Measurements from ENCODE around the gene CEP70.
"Not testable (repeated sequence)": the region's sequence is repeated elsewhere in the genome, so short reads cannot be mapped to it uniquely, and the experiment has no call there.

Gene CEP70

DNA sequence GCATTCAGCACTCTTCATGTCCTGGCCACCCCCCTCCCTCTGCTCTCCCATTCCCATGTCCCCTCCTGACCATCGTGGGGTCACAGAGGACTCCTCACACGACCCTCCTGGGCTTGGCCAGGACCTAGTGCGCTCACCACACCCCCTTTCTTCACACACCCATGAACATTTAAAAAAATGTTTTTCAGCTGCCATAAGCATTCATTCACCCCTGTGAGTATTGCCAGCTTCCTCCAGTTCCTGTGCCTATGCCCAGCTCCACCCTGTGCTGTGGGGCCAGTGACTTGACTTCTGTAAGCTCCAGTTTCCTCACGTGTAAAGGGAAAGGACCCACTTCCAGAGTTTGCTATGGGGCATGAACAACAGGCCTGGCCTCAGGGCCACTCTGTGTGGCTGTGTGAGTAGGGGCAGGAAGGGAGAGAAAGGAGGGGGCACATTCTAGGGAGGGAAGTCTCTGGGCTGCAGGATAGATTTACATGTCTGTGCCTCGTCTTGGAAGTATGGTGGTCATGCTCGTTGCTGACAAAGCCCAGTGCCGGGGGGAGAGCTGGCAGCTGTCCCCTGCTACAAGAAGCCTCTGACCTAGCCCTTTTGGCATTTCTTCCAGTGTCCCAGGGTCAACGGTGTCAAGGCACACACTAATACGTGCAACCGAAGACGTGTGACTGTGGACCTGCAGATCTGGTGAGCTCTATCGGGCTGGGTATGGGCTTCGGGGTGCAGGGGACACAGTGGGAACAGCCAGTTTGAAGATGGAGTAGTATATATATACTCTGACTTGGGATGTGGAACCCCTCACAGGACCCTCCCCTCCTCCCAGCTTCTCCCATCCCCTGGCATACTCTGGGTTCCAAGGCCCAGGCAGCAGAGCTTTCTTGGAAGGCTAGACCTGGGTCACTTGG, 136.8 kb downstream of the CEP70 start:
- Histone ChIP-seq H3K4me3 (no peak overlapping the region), H3K36me3 (no peaks in the 10 kb centered on the region), H3K27me3 (no peaks in the 10 kb centered on the region), H3K4me1 (peaks cover 0 to 16% (median 6%) of the 10 kb centered on the region in 10 experiments; a peak in 7 of 20 replicates), H3K9me3 (replicated peaks in 1 of 11) (no peaks in the 10 kb centered on the region), H3K4me2 (no peak overlapping the region), H3K27ac (no peak overlapping the region), H4K20me1 (peaks cover 0 to 4% (median 0%) of the 10 kb centered on the region in 11 experiments; a peak in 1 of 22 replicates), H3K9ac (no peak overlapping the region)
- TF ChIP-seq Cebpa-rat (IDR thresholded peaks at IDR 0.05) = no peak

GRCh38 chr3:138455801-138456716, 138.0 kb downstream of the CEP70 start:
- no peak for TF ChIP-seq Cebpa-rat (IDR thresholded peaks at IDR 0.05)

DNA sequence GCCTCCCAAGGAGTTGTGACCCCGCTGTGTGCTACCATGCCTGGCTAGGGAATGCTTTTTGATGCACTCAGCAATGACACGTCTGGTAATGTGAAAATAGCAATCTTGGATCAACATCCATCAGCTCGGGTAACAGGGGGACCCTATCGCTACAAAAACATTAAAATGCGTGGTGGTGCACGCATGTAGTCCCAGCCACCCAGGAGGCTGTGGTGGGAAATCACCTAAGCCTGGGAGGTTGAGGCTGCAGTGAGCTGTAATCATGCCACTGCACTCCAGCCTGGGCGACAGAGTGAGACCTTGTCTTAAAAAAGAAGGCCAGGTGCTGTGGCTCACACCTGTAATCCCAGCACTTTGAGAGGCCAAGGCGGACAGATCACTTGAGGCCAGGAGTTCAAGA, 140.1 kb downstream of the CEP70 start:
- not testable (repeated sequence) for H4K20me1 ChIP-seq; H3K4me3 ChIP-seq; H3K9ac ChIP-seq; H3K9me3 ChIP-seq (replicated peaks in 1 of 11); H3K27me3 ChIP-seq; H3K4me1 ChIP-seq; H3K4me2 ChIP-seq; H3K27ac ChIP-seq; H3K36me3 ChIP-seq

More at GRCh38 chr3:138455801-138456716, 138.0 kb downstream of the CEP70 start:
- Histone ChIP-seq H3K4me3 (no peak overlapping the region), H3K4me1 (peaks cover 0 to 15% (median 6%) of the 10 kb centered on the region in 10 experiments; a peak in 7 of 20 replicates), H3K27me3 (no peaks in the 10 kb centered on the region), H3K27ac (no peak overlapping the region), H4K20me1 (peaks cover 0 to 4% (median 0%) of the 10 kb centered on the region in 11 experiments; a peak in 1 of 22 replicates), H3K36me3 (no peaks in the 10 kb centered on the region), H3K4me2 (peak overlapping the region in 4 of 11 experiments; percentile 1 to 35 (median 10); a peak in 6 of 22 replicates), H3K9me3 (replicated peaks in 1 of 11) (no peaks in the 10 kb centered on the region), H3K9ac (no peak overlapping the region)

DNA sequence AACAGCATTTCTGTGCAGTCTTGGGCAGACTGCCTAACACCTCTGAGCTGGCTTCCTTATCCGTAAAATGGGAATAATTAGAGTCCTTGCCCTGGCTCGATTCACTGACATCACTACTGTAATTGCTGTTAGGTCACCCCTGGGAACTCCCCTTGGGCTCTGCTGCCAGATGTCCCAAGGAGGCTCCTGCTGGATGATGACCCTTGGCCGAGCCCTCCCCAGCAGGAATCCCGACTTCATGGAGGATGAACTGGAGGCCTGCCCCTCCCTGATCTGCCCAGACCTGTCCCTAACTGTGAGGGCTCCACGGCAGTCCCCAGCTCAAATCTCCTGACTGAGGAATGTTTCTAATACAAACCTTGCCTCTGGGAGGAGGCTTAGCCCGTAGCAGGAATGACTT, 141.6 kb downstream of the CEP70 start:
- Histone ChIP-seq H3K4me2 (no peak overlapping the region), H4K20me1 (no peaks in the 10 kb centered on the region), H3K36me3 (no peaks in the 10 kb centered on the region), H3K27me3 (no peaks in the 10 kb centered on the region), H3K27ac (no peak overlapping the region), H3K9ac (no peak overlapping the region), H3K4me1 (peaks cover 0 to 7% (median 0%) of the 10 kb centered on the region in 10 experiments; a peak in 3 of 20 replicates), H3K4me3 (no peak overlapping the region), H3K9me3 (replicated peaks in 1 of 11) (no peaks in the 10 kb centered on the region)
- no peak for TF ChIP-seq Cebpa-rat (IDR thresholded peaks at IDR 0.05)

- Histone ChIP-seq H3K4me3 (no peak overlapping the region), H3K4me1 (peaks cover 0 to 7% (median 0%) of the 10 kb centered on the region in 10 experiments; a peak in 3 of 20 replicates), H3K36me3 (no peaks in the 10 kb centered on the region), H3K9ac (no peak overlapping the region), H3K27ac (no peak overlapping the region), H3K4me2 (no peak overlapping the region), H3K9me3 (replicated peaks in 1 of 11) (no peaks in the 10 kb centered on the region), H4K20me1 (no peaks in the 10 kb centered on the region), H3K27me3 (no peaks in the 10 kb centered on the region)
- TF ChIP-seq Cebpa-rat (IDR thresholded peaks at IDR 0.05) = no peak
These were observed 142.4 kb downstream of the CEP70 start for GRCh38 chr3:138451595-138452162.

DNA sequence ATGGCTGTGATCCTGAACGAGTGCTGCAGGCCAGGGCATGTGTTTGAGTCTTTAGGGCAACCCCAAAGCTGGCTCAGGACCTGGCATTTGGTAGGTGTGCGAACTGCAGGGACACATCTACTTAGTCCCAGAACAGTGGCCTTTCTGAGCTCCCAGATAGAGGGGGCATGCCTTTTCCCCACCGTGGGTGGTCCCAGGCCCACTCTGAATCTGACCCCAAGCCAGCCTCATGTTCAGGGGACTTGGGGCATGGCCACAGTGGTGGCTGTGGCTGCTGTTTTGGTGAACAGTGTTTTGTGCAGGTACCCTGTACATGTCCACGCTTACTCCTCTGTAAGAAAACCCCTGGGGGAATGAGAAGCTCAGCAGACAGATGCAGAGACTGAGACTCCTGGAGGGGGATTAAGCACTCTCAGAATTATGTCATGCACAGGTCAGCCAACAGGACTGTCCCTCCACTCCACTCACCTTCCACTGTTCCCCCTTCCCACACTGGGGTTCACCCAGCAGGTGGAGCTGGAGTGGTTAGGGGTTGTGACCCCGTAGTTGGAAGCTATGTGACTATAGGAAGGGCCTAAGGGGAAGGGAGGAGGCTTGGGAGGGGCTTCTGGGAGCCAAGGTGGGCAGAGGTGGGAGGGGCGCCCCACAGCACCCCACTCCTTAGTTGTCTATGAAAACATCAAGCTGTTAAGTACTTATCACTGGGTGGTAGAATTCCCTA, 143.2 kb downstream of the CEP70 start:
- Histone ChIP-seq H3K4me1 (peaks cover 0 to 2% (median 0%) of the 10 kb centered on the region in 10 experiments; a peak in 3 of 20 replicates), H3K27me3 (no peaks in the 10 kb centered on the region), H3K27ac (no peak overlapping the region), H3K4me3 (no peak overlapping the region), H3K9ac (no peak overlapping the region), H3K4me2 (no peak overlapping the region), H3K36me3 (no peaks in the 10 kb centered on the region), H3K9me3 (replicated peaks in 1 of 11) (no peaks in the 10 kb centered on the region), H4K20me1 (no peaks in the 10 kb centered on the region)
- TF ChIP-seq Cebpa-rat (IDR thresholded peaks at IDR 0.05) = no peak

GRCh38 chr3:138450181-138450580, 143.9 kb downstream of the CEP70 start:
- Histone ChIP-seq H3K4me2 (no peak overlapping the region), H3K36me3 (no peaks in the 10 kb centered on the region), H3K27ac (no peak overlapping the region), H3K9me3 (replicated peaks in 1 of 11) (no peaks in the 10 kb centered on the region), H3K27me3 (no peaks in the 10 kb centered on the region), H3K4me1 (no peaks in the 10 kb centered on the region), H4K20me1 (no peaks in the 10 kb centered on the region), H3K4me3 (no peak overlapping the region), H3K9ac (no peak overlapping the region)
- TF ChIP-seq Cebpa-rat (IDR thresholded peaks at IDR 0.05) = no peak

- Histone ChIP-seq H3K4me1 (no peaks in the 10 kb centered on the region), H3K36me3 (no peaks in the 10 kb centered on the region), H3K4me2 (no peak overlapping the region), H3K27me3 (no peaks in the 10 kb centered on the region), H3K9ac (no peak overlapping the region), H3K9me3 (replicated peaks in 1 of 11) (no peaks in the 10 kb centered on the region), H4K20me1 (no peaks in the 10 kb centered on the region), H3K4me3 (no peak overlapping the region), H3K27ac (no peak overlapping the region)
- TF ChIP-seq Cebpa-rat (IDR thresholded peaks at IDR 0.05) = no peak
These were observed 144.6 kb downstream of the CEP70 start for GRCh38 chr3:138449490-138449889.
